Body of pancreas (tissue), 4 donors: ENCODE measurements around the gene SAP130. TPM values are rescaled to one million over a fixed set of nuclear protein-coding genes. Genes with fewer than 3 reads are reported as not detected.

Experiments
- ATAC-seq: fragments of 150-250 bp; one replicate; pipeline ENCODE4 v1.9.1; 2016
- DNase-seq, 4 donors: peaks; one replicate each; pipeline ENCODE4 v3.0.0-alpha.2; 2019
- H3K27ac ChIP-seq, 4 donors: fragments of 200-600 bp; sonication (generic); 1 replicate in 3 of 4; 2 replicates in 1 of 4; pipeline versions ENCODE4 v1.5.1 to v1.6.1; 2016 to 2019; ENCODE audit warnings: mild to moderate bottlenecking in 1 of 4, mixed read lengths in 1 of 4, moderate library complexity in 1 of 4
- H3K27me3 ChIP-seq, 2 donors: fragments of 200-600 bp; sonication (generic); one replicate each; pipeline ENCODE4 v1.6.0; 2016; ENCODE audit warnings: mild to moderate bottlenecking in 1 of 2
- H3K36me3 ChIP-seq, 2 donors: fragments of 200-600 bp; sonication (generic); replicated peaks in 1 of 2; 2 replicates each; pipeline ENCODE4 v1.5.1; 2016; ENCODE audit warnings: low read depth in 2 of 2; ENCODE audit not compliant: insufficient read depth in 1 of 2
- H3K4me1 ChIP-seq: fragments of 200-600 bp; sonication (generic); one replicate; pipeline ENCODE4 v1.6.0; 2016
- H3K4me3 ChIP-seq, 2 donors: fragments of 200-600 bp; sonication (generic); 1 replicate in 1 of 2; 2 replicates in 1 of 2; pipeline ENCODE4 v1.5.1; 2016 to 2019
- H3K9me3 ChIP-seq, 3 donors: fragments of 200-600 bp; sonication (generic); 1 replicate in 2 of 3; 2 replicates in 1 of 3; pipeline ENCODE4 v1.5.1; 2016
- CTCF ChIP-seq, 7 experiments: fragments of 450-650 bp in 4 of 7; fragments of 200-600 bp in 3 of 7; sonication (generic) in 3 of 7; IDR thresholded peaks; one replicate each; pipeline ENCODE4 v1.5.1; 2016 to 2019; ENCODE audit warnings: antibody characterized with exemption in 7 of 7
- POLR2A ChIP-seq, 3 donors: fragments of 450-650 bp; IDR thresholded peaks; one replicate each; pipeline ENCODE4 v1.6.1; 2016; ENCODE audit warnings: antibody characterized with exemption in 3 of 3, mild to moderate bottlenecking in 2 of 3
- WGBS, 2 donors: methylation state at CpG; one replicate each; pipeline ENCODE4 v1.1.5; 2017; 5-methylcytosine and 5-hydroxymethylcytosine counted together
- intact Hi-C: fragments of 100-400 bp; cut with DNase I; formaldehyde crosslinking; loops from one replicate; pipeline ENCODE4 v1.15.1; 2023
- total RNA-seq, 2 donors: library from RNA; depleted of rRNA; stranded (reverse); fragments of >200 nt; gene quantifications; one replicate each; pipeline ENCODE4 v1.1.0, GENCODE V29; 2016

SAP130 gene
- total RNA-seq, 2 donors from 2014 or later, result 4.4 to 4.6 TPM

GRCh38 chr2:127953128-127953718, 74.6 kb downstream of the SAP130 start:
- Histone ChIP-seq H3K36me3 (peaks cover 18 to 23% of the 10 kb centered on the region in 2 donors), H3K9me3 (no peaks in the 10 kb centered on the region), H3K27ac (peak overlapping the region in 3 of 4 donors; percentile 17 to 58 (median 48)), H3K4me1 (peaks cover 22% of the 10 kb centered on the region), H3K27me3 (no peaks in the 10 kb centered on the region), H3K4me3 (no peak overlapping the region)
- intact Hi-C loops, result no loop called here
- 42 to 48% methylated on average over 6 of the region's 6 CpGs for WGBS, 2 donors
- TF ChIP-seq POLR2A (IDR thresholded peaks at IDR 0.05) (no peak), CTCF (IDR thresholded peaks at IDR 0.05) (peak in 1 of 7 experiments; percentile 1)
- peak; percentile 73 for ATAC-seq
- peak; percentile 31 to 56 (median 52) for DNase-seq

GRCh38 chr2:127951026-127951425, 76.8 kb downstream of the SAP130 start:
- intact Hi-C loops, result no loop called here
- Histone ChIP-seq H3K36me3 (peaks cover 18 to 26% of the 10 kb centered on the region in 2 donors), H3K4me3 (no peak overlapping the region), H3K27me3 (no peaks in the 10 kb centered on the region), H3K9me3 (no peaks in the 10 kb centered on the region), H3K4me1 (peaks cover 22% of the 10 kb centered on the region), H3K27ac (no peak overlapping the region)
- no peak for DNase-seq
- no peak for ATAC-seq
- 87 to 94% methylated on average over 4 of the region's 4 CpGs for WGBS, 2 donors
- TF ChIP-seq CTCF (IDR thresholded peaks at IDR 0.05), result no peak

GRCh38 chr2:127950264-127950663, 77.6 kb downstream of the SAP130 start:
- Histone ChIP-seq H3K27me3 (no peaks in the 10 kb centered on the region), H3K4me1 (peaks cover 22% of the 10 kb centered on the region), H3K27ac (no peak overlapping the region), H3K9me3 (no peaks in the 10 kb centered on the region), H3K4me3 (no peak overlapping the region), H3K36me3 (peaks cover 21 to 26% of the 10 kb centered on the region in 2 donors)
- 74 to 77% methylated on average over 2 of the region's 2 CpGs for WGBS, 2 donors
- DNase-seq (no peak), ATAC-seq (no peak)
- intact Hi-C loops, result no loop called here
- TF ChIP-seq CTCF (IDR thresholded peaks at IDR 0.05) (no peak), POLR2A (IDR thresholded peaks at IDR 0.05) (no peak)

DNA sequence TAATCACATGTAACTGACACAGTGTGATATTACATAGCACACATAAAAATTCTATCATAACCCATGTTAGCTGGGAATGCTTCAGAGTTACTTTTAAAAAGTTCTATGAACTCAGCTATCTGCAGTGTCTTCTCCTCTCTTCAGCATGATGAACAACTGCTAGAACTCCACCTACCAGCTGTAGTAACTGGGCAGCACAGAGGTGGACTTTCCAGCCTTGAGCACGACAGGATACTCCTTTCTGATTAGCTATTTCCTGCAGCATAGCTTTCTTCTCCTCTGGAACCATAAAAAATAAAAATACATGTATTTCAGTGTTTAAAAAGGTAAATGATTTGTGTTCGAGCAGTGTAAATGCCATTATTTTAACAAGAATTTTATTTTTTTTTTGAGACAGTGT, 82.6 kb downstream of the SAP130 start:
- Histone ChIP-seq H3K9me3 (no peaks in the 10 kb centered on the region), H3K27me3 (no peaks in the 10 kb centered on the region), H3K4me3 (no peak overlapping the region), H3K27ac (no peak overlapping the region), H3K36me3 (peaks cover 17 to 31% of the 10 kb centered on the region in 2 donors), H3K4me1 (no peaks in the 10 kb centered on the region)
- TF ChIP-seq CTCF (IDR thresholded peaks at IDR 0.05), result no peak
- DNase-seq (no peak), ATAC-seq (no peak)
- intact Hi-C loops, result no loop called here
- WGBS, 2 donors, result 91 to 95% methylated on average over 2 of the region's 2 CpGs

GRCh38 chr2:127943186-127943585, 84.7 kb downstream of the SAP130 start:
- H3K36me3 ChIP-seq, result peaks cover 3 to 17% of the 10 kb centered on the region in 2 donors
- WGBS, 2 donors, result 92 to 96% methylated on average over 2 of the region's 2 CpGs
- no peaks in the 10 kb centered on the region for H3K4me1 ChIP-seq
- H3K27ac ChIP-seq, result no peak overlapping the region
- ATAC-seq (no peak), DNase-seq (no peak)
- no peak overlapping the region for H3K4me3 ChIP-seq
- intact Hi-C loops, result no loop called here
- TF ChIP-seq POLR2A (IDR thresholded peaks at IDR 0.05) (no peak), CTCF (IDR thresholded peaks at IDR 0.05) (no peak)
- H3K27me3 ChIP-seq, result no peaks in the 10 kb centered on the region
- no peaks in the 10 kb centered on the region for H3K9me3 ChIP-seq
